Suppressor macrophage (primary cell): ENCODE results near the gene RBFOX2.

Experiments used
- DNase-seq, 4 experiments: peaks; one replicate each; pipeline ENCODE4 v3.0.0-alpha.2; 2020 to 2022

Gene RBFOX2

GRCh38 chr22:35688913-35689675, 339.5 kb downstream of the RBFOX2 start:
- no peak for DNase-seq
